CD4-positive, alpha-beta T cell treated with Interleukin-15 for 4 hours (primary cell): ENCODE data around the gene LBX1.
A peak's percentile ranks its signal among the peaks of the same experiment; 100 is the strongest.

Experiments
- DNase-seq: peaks from one replicate; pipeline ENCODE4 v3.0.0-alpha.2; 2020; ENCODE audit warnings: low spot score

Gene LBX1

GRCh38 chr10:101229266-101230182 is at the start of gene LBX1:
LBX1 (minus strand) TSS chr10:101229463; CDS start chr10:101228815, 648 bp downstream.
- DNase-seq: no peak

- DNase-seq: no peak
Observed at GRCh38 chr10:101273741-101274140, 44.5 kb upstream of the LBX1 start.

GRCh38 chr10:101273330-101273729 is 44.1 kb upstream of the LBX1 start:
- no peak for DNase-seq

- DNase-seq: peak; percentile 58
Observed at GRCh38 chr10:101272229-101272868, 43.1 kb upstream of the LBX1 start.

GRCh38 chr10:101270763-101271162 is 41.5 kb upstream of the LBX1 start:
- DNase-seq: no peak

GRCh38 chr10:101267776-101268175 is 38.5 kb upstream of the LBX1 start:
- no peak for DNase-seq

GRCh38 chr10:101267290-101267680 is 38.0 kb upstream of the LBX1 start:
- DNase-seq: no peak

- no peak for DNase-seq
Observed at GRCh38 chr10:101266381-101267289, 37.4 kb upstream of the LBX1 start.

- DNase-seq: no peak
Observed at GRCh38 chr10:101263150-101263752, 34.0 kb upstream of the LBX1 start.

GRCh38 chr10:101262147-101262546 is 32.9 kb upstream of the LBX1 start:
- DNase-seq: no peak

- DNase-seq: no peak
Observed at GRCh38 chr10:101261702-101262101, 32.4 kb upstream of the LBX1 start.

- DNase-seq: no peak
Observed at GRCh38 chr10:101260764-101261481, 31.7 kb upstream of the LBX1 start.

- DNase-seq: no peak
Observed at GRCh38 chr10:101258179-101258885, 29.1 kb upstream of the LBX1 start.

GRCh38 chr10:101257491-101257890 is 28.2 kb upstream of the LBX1 start:
- no peak for DNase-seq

- DNase-seq: no peak
Observed at GRCh38 chr10:101257084-101257483, 27.8 kb upstream of the LBX1 start.

- DNase-seq: no peak
Observed at GRCh38 chr10:101256387-101256786, 27.1 kb upstream of the LBX1 start.

- DNase-seq: no peak
Observed at GRCh38 chr10:101250136-101250535, 20.9 kb upstream of the LBX1 start.

GRCh38 chr10:101249171-101249581 is 19.9 kb upstream of the LBX1 start:
- DNase-seq: no peak

- no peak for DNase-seq
Observed at GRCh38 chr10:101246639-101247038, 17.4 kb upstream of the LBX1 start.

- DNase-seq: no peak
Observed at GRCh38 chr10:101244321-101245050, 15.2 kb upstream of the LBX1 start.
